ENCODE measurements around the gene ITPRIPL2.

GRCh38 chr16:19089410-19089955 is 24.3 kb upstream of the ITPRIPL2 start:
- TF ChIP-seq CTCF (IDR thresholded peaks at IDR 0.05; ENCODE audit: low read depth, low read length) (no peak), EZH2phosphoT487 (IDR thresholded peaks at IDR 0.05; ENCODE audit: low read depth) (no peak)
